ENCODE measurements around the gene SLC26A2.
"Not testable (repeated sequence)": the region's sequence is repeated elsewhere in the genome, so short reads cannot be mapped to it uniquely, and the experiment has no call there.

Gene SLC26A2

DNA sequence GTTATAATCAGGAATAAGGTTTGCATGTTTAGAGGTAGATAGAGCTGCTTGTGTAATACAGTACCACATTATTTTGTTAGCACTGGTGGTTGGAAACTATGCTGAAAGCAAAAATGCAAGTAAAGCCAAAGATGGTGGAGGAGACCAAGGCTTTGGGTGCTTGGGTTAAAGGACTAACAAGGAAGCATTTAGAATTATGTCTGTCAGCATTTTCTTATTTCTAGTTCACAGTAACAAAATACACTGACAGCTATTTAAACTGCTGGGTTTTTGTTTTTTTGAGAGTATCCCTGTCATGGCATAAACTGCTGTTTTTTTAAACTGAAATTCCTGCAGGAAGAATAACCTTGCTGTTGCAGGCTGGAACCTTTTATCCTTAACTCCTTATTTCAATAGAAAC is 46.5 kb downstream of the SLC26A2 start:
- DNase-seq: no peak

DNA sequence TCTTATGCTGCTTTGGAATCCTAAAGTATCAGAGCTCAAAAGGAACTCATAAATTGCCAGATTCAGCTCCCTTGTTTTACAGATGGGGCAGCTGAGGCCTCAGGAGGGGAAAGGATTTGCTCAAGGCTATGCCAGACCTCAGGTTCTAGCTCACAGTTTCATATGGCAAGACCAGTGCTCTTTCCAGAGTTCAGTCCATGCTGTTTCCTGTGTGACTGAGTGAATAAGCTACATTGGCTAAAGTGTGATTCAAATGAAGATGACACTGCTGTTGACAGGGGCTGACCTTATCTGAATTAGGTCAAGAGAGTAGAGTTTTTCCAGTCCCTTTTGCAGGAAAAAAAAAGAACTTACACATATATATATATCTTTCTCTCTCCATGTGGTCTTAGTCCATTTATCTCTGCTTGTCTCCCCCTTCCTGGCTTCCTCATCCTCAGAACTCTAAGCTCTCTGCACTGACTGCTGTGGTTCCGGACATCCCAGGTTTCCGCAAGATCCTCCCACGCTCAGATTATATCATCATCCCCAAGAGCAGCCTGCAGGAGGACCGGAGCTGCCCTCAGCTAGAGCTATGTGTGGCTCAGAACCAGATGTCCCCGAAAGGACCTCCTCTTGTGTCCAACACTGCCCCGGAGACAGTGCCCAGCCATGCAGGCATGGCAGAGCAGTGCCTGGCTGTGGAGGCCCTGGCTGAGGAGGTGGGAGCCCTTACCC is 49.3 kb downstream of the SLC26A2 start:
- DNase-seq: no peak

DNA sequence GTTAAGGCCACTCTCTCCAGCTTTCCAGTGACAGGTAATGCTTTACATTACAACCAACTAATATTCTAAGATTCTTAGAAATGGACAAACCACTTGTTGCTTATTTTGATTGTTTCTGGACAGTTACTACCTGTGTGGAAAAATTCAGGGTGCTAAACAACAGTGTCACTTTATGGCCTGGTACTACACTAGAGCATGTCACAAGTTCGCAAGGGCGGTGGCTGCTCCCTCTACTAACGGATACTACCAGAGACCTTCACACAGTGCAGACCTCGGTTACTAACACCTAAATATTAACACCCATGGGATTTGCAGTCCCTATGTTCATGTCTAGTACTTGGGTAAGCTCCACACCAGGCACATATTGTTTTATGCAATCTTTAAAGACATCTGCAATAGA is 53.4 kb downstream of the SLC26A2 start:
- no peak for DNase-seq

DNA sequence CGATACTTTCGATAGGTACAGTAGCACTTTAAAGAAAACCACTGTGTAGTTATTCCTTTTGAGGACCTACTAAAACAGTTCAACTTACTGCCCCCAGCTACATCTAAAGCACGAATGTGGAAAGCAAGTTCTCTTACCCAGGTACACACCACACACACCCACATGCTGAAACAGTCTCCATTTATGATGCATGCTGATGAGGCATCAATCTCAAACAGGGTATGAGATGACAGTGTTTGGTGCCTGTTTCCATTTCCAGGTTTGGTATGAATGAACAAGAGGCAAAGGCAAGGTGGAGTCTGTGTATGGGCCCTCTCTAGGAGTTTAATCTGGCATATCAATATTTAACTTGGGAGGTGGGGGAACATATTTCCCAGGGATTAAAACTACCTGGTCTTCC is 53.9 kb downstream of the SLC26A2 start:
- no peak for DNase-seq

DNA sequence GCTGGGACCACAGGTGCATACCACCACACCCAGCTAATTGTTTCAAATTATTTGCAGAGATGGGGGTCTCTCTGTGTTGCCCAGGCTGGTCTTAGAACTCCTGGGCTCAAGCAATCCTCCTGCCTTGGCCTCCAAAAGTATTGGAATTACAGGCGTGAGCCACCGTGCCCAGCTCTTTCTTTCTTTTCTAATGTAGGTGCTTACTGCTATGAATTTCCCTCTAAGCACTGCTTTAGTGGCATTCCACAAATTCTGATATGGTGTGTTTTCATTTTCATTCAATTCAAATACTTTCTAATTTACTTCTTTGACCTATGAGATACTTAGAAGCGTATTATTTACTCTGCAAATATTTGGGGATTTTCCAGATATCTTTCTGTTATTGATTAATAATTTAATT is 54.9 kb downstream of the SLC26A2 start:
- DNase-seq: no peak

DNA sequence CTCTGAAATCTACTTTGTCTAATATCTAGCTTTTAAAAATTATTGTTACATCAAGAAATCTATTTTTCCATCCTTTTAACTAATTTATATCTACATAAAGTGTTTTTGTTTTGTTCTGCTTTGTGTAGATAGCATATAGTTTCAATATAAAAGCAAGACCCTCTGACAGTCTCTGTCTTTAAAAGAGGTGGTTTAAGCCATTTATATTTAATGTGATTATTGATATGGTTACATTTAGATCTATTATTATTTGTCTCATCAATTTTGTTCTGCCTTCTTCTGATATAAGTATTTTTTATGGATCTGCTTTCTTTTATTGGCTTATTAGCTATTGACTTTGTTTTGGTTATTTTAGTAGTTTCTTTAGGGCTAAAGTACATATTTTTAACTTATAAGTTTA is 56.0 kb downstream of the SLC26A2 start:
- no peak for DNase-seq

DNA sequence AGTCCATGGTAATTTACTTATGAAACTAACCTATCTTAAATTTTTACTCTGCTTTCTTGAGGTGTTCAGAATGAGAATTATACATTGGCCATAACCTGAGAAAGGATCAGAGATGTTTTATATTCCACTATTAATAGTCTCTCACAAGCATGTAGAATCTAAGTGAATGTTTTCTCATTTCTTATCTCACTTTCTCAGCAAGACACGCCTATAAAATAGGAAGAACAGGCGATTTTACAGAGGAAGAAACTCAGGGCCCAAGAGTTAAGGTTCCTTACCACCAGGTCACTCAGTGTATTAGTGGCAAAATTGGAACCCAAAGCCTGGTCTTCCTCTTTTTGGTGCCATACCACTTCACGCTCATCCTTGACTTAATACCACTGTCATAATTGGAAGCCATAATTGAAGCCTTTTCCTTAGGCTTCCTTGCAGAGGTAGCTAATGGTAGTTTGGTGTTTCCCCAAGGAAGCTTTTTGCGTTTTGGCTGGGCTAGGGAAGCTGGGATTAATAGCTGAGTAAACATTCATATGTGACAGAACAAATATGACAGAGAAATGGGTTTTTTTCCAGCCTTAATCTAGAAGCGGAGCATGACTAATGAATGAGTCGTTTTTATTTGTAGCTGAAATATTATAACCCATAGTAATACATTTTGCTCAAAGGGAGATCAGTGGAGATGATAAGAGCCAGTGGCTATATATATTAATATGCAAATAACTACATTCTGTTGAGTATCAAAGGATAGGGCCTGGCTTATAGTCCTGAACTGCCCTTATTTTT is 56.9 kb downstream of the SLC26A2 start:
- no peak for DNase-seq

DNA sequence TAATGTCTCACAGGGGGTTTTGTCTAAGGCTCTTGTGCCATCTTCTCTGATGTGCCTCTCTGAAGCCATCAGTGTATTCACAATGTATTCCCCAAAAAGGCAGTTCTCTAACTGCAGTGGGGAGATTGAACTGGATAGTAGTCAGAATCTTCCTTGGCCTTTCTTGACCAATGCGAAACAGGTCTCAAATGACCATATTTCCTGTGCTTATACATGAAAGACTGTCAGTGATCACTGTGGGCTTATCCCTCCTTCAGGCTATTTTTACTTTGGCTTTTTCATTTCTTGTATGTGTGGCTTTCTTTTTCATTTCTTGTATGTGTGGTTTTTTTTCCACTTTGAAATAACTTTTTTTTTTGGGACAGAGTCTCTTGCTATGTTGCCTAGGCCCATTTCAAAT is 59.7 kb downstream of the SLC26A2 start:
- no peak for DNase-seq

DNA sequence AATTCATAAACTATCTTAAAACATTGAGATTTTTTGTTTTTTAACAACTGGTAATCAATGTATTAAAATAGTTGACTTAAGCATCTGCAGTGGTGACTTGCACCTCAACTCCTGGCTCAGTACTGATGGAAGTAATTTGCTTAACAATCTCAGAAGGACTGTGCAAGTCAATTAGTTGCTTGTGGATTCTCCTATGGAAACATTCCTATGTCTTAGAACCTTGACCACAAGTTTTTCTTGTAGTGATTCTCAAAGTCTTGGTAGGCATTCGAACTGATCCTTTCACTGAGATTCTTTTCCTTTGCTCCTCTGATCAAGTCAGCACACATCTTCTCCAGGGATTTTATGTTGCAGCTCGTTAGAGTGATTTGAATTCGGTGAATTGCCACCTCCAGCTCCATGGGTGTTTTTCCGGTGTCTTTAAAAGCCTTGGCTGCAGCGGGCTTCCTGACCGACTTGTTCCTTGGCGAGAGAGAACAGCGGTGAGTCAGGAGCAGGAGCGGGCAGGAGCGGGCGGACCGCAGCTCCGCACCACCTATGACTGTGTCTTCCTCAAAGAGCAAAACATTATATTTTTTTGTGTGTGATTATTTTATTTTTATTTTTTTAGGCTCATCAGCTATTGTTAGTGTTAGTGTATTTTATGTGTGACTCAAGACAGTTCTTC is 61.1 kb downstream of the SLC26A2 start:
- DNase-seq: no peak

DNA sequence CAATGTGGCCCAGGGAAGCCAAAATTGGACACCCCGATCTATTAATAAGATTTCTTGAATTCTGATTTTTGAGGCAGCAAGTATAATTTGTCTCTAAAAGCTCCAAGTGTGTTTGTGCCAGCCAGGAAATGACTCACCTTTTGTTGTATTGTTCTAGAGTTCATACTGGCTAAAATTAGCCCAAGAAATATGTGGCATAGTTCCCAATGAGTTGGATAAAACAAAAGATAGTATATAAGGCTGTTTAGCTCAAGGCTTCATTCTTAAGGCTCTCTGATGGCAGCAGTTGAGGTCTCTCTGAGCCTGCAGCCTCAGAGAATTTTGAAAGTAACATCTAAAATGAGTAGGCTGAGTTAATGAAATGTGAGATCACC is 61.6 kb downstream of the SLC26A2 start:
- no peak for DNase-seq

DNA sequence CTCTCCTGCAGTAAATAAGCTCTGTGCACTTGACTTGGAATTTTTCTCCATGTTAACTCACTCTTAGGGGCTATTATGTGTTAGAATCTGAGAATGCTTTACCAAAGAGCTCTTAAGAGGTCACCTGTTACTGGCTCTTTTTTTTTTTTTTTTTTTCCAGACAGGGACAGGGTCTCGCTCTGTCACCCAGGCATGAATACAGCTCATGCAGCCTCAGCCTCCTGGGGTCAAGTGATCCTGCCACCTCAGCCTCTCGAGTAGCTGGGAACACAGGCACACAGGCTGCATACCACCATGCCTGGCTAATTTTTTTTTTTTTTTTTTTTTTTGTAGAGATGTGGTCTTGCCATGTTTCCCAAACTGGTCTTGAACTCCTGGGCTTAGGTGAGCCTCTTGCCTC is 62.1 kb downstream of the SLC26A2 start:
- DNase-seq: no peak

DNA sequence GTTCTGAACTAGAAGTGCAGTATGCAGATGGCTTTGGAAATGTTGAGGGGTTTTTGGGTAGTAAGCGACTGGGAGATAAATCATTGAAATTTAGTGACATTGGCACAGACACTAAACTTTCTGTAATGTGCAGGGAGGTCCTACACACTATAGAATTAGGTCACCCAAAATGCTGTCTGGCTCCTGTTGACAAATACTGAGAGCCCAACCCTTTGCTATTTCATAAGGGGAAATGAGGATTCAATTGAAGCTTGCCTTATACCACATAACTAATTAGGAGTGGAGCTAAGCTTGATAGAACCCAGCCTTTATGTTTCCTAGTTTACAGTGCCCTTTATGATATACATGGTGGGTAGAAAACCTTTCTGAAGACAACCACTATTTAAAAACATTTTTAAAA is 62.6 kb downstream of the SLC26A2 start:
- DNase-seq: no peak

DNA sequence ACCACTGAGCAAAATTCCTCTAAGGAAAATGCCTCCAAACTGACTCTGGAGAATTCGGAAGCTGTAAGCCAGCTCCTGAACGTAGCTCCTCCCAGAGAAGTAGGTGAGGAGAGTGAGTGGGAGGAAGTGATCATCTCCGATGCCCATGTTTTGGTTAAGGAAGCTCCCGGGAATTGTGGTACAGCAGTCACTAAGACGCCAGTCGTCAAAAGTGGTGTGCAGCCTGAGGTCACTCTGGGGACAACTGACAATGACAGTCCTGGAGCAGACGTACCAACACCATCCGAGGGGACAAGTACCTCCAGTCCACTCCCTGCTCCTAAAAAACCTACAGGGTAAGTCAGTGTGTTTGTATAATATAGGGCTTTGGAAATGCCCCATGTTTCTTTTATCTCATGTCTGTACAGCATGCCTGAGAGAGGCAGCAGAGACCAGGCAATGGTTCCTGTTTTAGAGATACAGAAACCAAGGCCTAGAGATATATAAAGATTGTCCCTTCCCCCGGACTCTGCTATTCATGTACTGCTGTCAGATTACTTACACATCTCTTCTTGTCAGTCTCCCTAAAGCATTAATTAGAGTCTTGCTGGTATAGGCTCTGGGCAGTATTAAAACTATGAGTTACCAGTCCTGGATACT is 63.9 kb downstream of the SLC26A2 start:
- no peak for DNase-seq

DNA sequence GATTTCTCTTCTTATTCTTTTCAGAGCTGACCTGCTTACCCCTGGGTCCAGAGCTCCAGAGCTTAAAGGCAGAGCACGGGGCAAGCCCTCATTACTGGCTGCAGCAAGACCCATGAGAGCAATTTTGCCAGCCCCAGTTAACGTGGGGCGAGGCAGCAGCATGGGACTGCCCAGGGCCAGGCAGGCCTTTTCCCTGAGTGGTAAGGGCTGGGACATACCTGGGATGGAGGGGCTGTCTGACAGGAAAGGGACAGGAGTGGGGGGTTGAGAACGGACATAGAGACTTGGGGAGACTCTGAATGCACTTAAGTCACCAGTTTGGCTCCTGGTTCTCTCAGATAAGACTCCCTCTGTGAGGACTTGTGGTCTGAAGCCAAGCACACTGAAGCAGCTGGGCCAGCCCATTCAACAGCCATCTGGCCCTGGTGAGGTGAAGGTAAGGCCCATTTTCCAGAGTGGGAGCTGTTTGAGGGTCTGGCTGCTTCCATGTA is 66.2 kb downstream of the SLC26A2 start:
- no peak for DNase-seq

DNA sequence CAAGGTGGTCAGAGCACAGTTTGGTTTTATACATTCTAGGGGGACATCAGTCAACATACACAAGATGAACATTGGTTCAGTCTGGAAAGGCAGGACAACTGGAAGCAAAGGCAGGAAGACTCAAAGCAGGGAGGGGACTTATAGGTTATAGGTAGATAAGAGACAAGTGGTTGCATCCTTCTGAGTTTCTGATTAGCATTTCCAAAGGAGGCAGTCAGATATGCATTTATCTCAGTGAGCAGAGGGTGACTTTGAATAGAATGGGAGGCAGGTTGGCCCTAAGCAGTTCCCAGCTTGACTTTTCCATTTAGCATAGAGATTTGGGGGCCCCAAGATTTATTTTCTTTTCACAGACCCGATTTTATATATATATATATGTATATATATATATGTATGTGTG is 67.5 kb downstream of the SLC26A2 start:
- DNase-seq: not testable (repeated sequence)

DNA sequence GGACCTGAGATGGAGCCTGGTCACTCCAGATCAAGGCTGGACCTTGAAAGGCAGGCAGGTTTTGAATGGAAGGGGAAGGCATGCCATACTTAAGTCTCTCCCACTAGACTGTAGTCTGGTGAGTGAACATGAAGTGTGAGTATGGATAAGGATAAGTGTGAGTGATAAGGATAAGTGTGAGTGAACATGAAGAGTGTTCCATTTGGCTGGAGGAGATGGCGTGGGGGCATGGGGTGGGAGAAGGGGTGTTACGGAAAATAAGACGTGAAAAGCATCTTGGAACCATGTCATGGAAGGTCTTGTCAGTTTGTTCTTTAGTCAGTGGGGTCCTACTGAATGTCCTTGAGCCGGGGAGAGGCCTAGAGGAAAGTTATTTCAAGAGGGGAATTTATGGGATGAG is 72.8 kb downstream of the SLC26A2 start:
- DNase-seq: no peak

DNA sequence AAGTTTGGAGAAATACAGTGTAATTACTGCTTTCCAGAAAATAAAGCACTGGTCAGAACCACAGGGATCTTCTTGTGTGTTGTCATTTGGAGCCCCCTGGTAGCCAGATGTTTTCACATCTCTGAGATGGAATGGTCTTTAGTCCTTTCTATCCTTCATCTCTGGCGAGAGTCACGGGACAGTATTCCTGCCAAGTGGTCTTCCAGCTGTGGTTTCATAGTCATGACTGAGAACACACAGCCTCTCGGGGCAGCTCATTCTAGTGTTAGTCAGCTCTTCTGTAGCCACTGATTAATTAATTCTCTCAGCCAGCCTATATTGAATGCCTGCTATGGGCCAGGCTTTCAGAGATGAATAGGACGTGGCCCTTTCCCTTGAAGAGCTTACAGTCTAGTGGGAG is 74.1 kb downstream of the SLC26A2 start:
- no peak for DNase-seq

DNA sequence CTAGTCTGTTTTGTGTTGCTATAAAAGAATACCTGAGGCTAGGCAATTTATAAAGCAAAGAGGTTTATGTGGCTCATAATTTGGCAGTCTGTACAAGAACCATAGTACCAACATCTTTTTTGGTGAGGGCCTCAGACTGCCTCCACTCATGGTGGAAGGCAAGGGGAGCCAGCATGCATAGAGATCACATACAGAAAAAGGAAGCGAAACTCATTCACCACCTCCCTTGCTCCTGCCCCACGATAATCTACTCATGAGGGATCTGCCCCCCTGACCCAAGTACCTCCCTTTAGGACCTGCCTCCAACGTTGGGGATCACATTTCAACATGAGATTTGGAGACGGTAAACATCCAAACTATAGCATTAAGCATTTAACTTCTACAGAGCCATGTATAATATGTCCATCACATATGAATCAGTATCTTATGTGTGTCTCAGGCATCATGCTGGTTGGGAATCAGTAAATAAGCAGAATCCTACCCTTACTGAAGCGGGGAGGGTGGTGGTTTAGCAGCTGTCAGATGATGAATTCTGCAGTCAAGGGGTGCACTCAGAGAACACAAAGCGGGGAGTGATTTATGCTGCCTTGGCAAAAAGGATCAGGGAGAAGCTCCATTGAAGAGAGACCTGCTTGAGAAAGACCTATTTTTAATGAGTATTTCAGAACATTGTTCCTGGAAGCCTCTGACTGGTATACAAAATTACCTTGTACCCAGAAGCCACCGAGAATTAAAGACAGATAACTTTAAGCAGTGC is 74.8 kb downstream of the SLC26A2 start:
- DNase-seq: no peak

DNA sequence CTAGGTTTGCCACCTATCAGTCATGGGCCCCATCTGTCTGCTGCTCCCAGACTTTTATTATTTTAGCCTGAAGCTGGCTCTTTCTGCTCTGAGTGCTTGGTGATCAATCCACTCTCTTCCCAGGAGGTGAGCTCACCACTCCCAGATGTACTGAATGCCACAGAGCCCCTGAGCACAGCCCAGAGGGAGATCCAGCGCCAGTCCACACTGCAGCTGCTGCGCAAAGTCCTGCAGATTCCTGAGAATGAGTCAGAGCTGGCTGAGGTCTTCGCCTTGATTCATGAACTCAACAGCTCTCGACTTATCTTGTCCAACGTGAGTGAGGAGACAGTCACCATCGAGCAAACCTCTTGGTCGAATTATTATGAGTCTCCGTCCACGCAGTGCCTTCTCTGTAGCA is 76.0 kb downstream of the SLC26A2 start:
- no peak for DNase-seq

All from DMS 273 treated with DMSO at 0.1 percent for 48 hours (cell line).